Measurements from ENCODE around the gene ADAMTS3. TPM values are rescaled to one million over a fixed set of nuclear protein-coding genes. Genes with fewer than 3 reads are reported as not detected.

Gene ADAMTS3
- total RNA-seq, 4 donors from 2014 or later: 0.47 to 30.4 (median 10.2) TPM

DNA sequence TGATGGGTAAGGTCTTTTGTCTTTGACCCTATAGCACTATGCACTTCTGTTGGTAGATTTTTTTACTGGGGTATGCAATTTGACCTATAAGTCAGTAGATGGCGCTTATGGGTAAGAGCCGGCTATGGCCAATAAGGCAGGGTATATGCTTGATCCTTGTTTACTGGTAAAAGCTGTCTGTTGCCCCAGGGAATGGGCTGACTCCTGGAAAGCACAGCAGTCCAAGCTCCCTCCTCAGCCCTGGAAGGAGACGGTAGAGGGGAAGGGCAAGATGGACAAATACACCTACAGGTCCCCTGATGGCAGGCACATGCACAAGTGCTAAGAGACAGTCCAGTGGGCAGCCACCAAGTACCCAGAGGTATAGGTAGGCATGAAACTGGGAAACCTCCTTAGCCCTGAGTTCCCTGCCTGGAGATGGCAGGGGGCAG, 63.7 kb downstream of the ADAMTS3 start:
- DNase-seq (ENCODE audit: low spot score) (no peak), ATAC-seq (ENCODE audit: low FRiP score) (peak; percentile 57)
- TF ChIP-seq, protein P1, sequence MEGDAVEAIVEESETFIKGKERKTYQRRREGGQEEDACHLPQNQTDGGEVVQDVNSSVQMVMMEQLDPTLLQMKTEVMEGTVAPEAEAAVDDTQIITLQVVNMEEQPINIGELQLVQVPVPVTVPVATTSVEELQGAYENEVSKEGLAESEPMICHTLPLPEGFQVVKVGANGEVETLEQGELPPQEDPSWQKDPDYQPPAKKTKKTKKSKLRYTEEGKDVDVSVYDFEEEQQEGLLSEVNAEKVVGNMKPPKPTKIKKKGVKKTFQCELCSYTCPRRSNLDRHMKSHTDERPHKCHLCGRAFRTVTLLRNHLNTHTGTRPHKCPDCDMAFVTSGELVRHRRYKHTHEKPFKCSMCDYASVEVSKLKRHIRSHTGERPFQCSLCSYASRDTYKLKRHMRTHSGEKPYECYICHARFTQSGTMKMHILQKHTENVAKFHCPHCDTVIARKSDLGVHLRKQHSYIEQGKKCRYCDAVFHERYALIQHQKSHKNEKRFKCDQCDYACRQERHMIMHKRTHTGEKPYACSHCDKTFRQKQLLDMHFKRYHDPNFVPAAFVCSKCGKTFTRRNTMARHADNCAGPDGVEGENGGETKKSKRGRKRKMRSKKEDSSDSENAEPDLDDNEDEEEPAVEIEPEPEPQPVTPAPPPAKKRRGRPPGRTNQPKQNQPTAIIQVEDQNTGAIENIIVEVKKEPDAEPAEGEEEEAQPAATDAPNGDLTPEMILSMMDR (IDR thresholded peaks at IDR 0.05): no peak

DNA sequence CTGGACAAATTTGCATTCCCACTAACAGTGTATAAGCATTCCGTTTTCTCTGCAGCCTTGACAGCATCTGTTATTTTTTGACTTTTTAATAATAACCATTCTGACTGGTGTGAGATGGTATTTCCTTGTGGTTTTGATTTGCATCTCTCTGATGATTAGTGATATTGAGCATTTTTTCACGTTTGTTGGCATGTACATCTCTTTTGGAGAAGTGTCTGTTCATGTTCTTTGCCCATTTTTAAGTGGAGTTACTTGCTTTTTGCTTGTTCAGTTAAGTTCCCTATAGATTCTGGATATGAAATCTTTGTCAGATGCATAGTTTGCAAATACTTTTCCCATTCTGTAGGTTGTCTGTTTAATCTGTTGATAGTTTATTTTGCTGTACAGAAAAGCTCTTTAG, 68.8 kb downstream of the ADAMTS3 start:
- DNase-seq (ENCODE audit: low spot score) (no peak), ATAC-seq (ENCODE audit: low FRiP score) (no peak)
- TF ChIP-seq, protein P1 (IDR thresholded peaks at IDR 0.05): no peak

DNA sequence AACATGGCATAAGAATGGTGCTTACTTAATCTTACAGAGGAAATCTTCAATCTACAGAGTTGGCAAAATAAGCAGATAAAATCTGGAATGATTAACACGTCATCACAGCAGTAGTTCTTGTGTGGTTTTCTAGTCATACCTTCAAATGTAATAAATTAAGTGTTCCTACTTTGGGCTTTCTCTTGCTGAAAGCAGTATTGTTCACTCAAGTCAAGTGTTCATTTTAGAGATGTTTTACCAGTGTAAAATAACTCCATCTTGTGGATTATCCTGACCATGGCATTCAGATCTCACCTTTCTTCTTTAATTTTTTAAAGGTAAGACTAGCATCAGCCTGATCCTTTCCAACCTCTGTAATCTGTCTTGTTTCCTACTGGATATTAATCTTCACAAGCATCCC, 72.9 kb downstream of the ADAMTS3 start:
- ATAC-seq (ENCODE audit: low FRiP score): no peak
- TF ChIP-seq, protein P1 (IDR thresholded peaks at IDR 0.05): no peak
- DNase-seq (ENCODE audit: low spot score): no peak

DNA sequence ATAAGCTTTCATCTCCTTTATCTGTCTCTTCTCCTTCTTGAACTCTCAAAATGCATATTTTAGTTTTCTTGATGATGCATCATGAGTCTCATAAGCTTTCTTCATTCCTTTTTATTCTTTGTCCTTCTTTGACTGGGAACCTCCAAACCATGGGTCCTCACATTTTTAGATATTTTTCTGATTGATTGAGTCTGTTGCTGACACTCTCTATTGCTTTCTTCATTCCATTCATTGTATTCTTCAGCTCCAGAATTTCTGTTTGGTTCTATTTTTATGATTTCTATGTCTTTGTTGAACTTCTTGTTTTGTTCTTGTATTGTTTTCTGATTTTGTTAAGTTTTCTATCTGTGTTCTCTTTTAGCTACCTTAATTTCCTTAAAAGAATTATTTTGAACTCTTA, 74.9 kb downstream of the ADAMTS3 start:
- TF ChIP-seq, protein P1 (IDR thresholded peaks at IDR 0.05): no peak
- DNase-seq (ENCODE audit: low spot score) (no peak), ATAC-seq (ENCODE audit: low FRiP score) (no peak)

DNA sequence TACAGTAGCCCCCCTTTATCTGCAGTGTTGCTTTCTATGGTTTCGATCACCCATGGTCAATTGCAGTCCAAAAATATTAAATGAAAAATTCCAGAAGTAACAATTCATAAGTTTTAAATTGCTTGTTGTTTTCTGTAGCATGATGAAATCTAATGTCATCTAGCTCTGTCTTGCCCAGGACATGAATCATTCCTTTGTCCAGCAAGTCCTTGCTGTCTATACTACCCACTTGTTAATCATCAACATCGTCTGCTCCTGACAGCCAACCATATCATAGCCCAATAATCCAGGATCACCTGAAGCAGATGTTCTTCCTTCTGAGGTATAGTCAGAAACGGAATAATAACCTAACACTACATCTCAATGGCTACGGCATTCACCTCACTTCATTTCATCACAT, 79.8 kb downstream of the ADAMTS3 start:
- no peak for DNase-seq (ENCODE audit: low spot score)
- TF ChIP-seq, protein P1 (IDR thresholded peaks at IDR 0.05): no peak
- no peak for ATAC-seq (ENCODE audit: low FRiP score)

DNA sequence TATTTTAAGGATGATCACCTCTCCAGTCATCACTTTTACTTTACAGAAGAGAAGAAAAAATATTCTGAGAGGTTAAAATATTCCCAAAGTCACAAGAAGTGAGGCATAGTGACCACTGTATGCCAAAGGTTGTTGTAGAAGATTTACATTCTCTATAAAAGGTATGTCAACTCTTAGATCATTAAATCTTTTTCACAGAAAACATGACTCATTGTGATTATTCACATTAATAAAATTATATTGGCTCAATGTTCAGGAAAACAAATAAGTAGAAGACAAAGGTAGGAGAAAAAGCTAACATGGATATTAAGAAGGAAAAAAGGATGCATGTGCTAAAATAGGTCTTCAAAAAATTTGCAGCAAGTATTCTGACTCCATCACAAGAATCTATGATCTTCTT, 82.0 kb downstream of the ADAMTS3 start:
- ATAC-seq (ENCODE audit: low FRiP score): no peak
- TF ChIP-seq, protein P1 (IDR thresholded peaks at IDR 0.05): no peak
- DNase-seq (ENCODE audit: low spot score): no peak

DNA sequence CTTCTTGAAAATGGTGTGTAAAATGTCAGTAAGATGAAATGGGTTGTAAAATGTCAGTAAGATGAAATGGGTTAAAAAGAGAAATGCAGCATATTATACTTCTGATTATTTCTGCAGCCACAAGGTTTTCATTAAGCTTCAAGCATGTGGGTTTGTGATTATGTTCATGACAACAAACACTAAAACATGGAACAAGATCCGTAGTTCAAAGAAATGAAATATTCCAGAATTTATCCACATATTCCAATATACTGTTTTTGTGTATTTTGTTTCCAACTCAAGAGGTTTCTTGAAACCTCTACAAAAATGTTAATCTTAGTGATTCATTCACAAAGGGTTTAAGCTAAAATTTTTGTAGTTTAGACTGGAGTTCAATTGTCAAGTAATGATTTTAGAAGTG, 84.0 kb downstream of the ADAMTS3 start:
- TF ChIP-seq, protein P1 (IDR thresholded peaks at IDR 0.05): no peak
- no peak for ATAC-seq (ENCODE audit: low FRiP score)
- DNase-seq (ENCODE audit: low spot score): no peak

All from omental fat pad (tissue), 4 donors.